PFSK-1 (cell line): ENCODE measurements around the gene ARPC5. TPM values are rescaled to one million over a fixed set of nuclear protein-coding genes. Genes with fewer than 3 reads are reported as not detected.

Source experiments
- FOXP2 ChIP-seq: optimal IDR thresholded peaks from 2 replicates; pipeline ENCODE3; 2011; ENCODE audit warnings: borderline replicate concordance, control low read depth, inconsistent platforms; ENCODE audit not compliant: insufficient read depth; ENCODE audit errors: extremely low read length, extremely low read depth
- POLR2AphosphoS5 ChIP-seq: IDR thresholded peaks from 2 replicates; pipeline ENCODE4 v1.6.1; 2012; ENCODE audit warnings: low read depth, mild to moderate bottlenecking, control low read depth, low read length, moderate library complexity
- SIN3A ChIP-seq: IDR thresholded peaks from 2 replicates; pipeline ENCODE4 v1.6.1; 2012; ENCODE audit warnings: mild to moderate bottlenecking, low read length, moderate library complexity, borderline replicate concordance; ENCODE audit not compliant: insufficient read depth
- TAF1 ChIP-seq: IDR thresholded peaks from 2 replicates; pipeline ENCODE4 v1.6.1; 2012; ENCODE audit warnings: low read length, control low read depth, borderline replicate concordance; ENCODE audit not compliant: insufficient read depth
- polyA plus RNA-seq: library from polyadenylated mRNA; unstranded; fragments of >200 nt; gene quantifications from one replicate; pipeline ENCODE4 v1.2.1, GENCODE V29; 2012; ENCODE audit warnings: low read depth, missing spikeins; ENCODE audit not compliant: insufficient read length
- TF ChIP-seq, protein P1 (sequence below), 2 experiments: IDR thresholded peaks; 2 replicates each; pipeline versions ENCODE4 v1.6.1 to v1.8.0; 2011 to 2012; ENCODE audit warnings: low read depth in 2 of 2, low read length in 2 of 2, control low read depth in 1 of 2, inconsistent platforms in 1 of 2, mild to moderate bottlenecking in 1 of 2, moderate library complexity in 1 of 2; ENCODE audit not compliant: insufficient read depth in 1 of 2

The ARPC5 gene
- 91.1 TPM for polyA plus RNA-seq

DNA sequence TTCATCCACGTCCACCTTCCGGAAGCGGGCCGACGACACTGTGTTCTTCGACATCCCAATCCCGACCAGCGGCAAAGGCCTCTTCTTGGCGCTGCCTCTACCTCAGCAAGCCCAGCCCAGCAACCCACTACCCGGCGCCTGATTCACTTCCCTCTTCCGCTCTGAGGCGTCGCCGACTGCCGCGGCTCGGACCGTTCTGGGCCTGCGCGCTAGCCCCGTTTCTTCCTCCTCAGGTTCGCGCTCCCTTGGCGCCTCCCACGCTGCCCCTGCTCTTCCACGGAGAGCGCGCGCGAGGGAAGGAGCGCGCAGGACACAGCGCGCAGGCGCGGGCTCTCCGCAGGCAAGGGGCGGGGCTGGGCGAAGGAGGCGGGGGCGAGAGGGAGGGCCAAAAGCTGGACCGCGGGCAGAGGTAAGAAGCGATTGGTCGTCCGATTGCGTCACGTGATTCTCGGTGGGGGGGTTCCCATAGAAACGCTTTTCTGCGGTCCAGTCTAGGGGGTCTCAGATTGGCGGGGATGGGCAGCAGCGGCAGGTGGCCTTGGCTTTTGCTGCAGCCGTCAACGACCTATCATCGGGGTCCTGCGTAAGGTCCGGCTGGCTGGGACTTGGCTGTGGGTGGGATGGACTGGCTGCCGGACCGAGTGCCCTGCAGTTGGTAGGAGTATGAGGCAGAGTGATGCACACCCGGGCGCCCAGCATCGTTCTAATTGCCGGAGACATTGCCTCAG lies at the start of gene ARPC5:
TSS of gene ARPC5 (minus strand) at position 178 of the 728 bp plus-strand sequence. CDS start at position 54, 124 bp downstream.
- TF ChIP-seq, protein P1, sequence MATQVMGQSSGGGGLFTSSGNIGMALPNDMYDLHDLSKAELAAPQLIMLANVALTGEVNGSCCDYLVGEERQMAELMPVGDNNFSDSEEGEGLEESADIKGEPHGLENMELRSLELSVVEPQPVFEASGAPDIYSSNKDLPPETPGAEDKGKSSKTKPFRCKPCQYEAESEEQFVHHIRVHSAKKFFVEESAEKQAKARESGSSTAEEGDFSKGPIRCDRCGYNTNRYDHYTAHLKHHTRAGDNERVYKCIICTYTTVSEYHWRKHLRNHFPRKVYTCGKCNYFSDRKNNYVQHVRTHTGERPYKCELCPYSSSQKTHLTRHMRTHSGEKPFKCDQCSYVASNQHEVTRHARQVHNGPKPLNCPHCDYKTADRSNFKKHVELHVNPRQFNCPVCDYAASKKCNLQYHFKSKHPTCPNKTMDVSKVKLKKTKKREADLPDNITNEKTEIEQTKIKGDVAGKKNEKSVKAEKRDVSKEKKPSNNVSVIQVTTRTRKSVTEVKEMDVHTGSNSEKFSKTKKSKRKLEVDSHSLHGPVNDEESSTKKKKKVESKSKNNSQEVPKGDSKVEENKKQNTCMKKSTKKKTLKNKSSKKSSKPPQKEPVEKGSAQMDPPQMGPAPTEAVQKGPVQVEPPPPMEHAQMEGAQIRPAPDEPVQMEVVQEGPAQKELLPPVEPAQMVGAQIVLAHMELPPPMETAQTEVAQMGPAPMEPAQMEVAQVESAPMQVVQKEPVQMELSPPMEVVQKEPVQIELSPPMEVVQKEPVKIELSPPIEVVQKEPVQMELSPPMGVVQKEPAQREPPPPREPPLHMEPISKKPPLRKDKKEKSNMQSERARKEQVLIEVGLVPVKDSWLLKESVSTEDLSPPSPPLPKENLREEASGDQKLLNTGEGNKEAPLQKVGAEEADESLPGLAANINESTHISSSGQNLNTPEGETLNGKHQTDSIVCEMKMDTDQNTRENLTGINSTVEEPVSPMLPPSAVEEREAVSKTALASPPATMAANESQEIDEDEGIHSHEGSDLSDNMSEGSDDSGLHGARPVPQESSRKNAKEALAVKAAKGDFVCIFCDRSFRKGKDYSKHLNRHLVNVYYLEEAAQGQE (IDR thresholded peaks at IDR 0.05; ENCODE audit: insufficient read depth in 1 of 2, low read depth in 2 of 2, low read length in 2 of 2), result no peak
- peak; percentile 67; the same call in 1 of the 2 replicates for TF ChIP-seq TAF1
- TF ChIP-seq FOXP2, result peak; percentile 76
- TF ChIP-seq POLR2AphosphoS5, result peak; percentile 85
- peak; percentile 65; the same call in 1 of the 2 replicates for TF ChIP-seq SIN3A

DNA sequence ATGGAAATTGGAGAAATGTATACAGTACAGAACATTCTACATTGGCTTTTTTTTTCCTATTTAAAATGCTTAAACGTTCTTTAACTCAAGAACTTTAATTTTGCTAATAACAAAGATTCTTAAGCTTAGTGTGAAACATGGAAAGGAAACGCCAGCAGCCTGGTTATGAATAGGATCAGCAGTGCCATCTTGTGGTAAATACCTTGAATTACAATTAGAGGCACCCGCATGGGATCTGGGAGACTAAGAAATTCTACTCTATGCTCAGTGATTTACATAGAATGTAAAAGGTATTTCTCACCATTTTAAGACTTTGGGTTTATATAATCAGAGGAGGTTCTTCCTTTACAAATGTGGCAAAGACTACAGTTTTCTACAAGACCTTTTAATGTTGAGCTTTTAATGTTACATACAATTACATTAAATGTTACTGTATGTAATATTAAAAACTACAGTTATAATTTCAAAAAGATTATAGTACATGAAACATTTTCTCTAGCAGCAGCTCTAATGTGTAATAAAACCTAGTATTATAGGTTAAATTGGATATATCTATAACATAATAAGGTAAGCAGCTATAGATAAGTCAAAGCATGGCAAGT lies 49.6 kb upstream of the ARPC5 start:
- no peak for TF ChIP-seq POLR2AphosphoS5

DNA sequence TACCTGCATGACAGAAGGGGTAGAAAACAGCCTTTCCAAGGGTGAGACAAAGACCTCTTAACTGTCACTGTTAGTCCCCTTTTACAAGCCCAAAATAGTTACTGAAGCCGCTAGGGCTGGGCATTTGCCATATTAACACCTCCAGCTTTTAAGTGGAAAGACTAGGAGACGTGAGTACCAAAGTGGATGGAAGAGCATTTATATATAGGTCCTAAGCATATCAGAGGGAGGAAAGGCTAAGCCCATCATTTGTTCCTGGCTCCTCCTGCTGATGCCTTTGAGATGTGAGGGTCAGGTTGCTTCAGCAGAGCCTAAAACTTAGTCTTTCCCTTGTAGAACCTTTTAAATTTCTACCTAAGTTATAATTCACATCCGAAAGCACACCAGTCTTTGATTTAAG lies 43.2 kb upstream of the ARPC5 start:
- TF ChIP-seq TAF1 (no peak), SIN3A (no peak), POLR2AphosphoS5 (no peak), FOXP2 (no peak)
- TF ChIP-seq, protein P1 (IDR thresholded peaks at IDR 0.05; ENCODE audit: insufficient read depth in 1 of 2, low read depth in 2 of 2, low read length in 2 of 2), result no peak

DNA sequence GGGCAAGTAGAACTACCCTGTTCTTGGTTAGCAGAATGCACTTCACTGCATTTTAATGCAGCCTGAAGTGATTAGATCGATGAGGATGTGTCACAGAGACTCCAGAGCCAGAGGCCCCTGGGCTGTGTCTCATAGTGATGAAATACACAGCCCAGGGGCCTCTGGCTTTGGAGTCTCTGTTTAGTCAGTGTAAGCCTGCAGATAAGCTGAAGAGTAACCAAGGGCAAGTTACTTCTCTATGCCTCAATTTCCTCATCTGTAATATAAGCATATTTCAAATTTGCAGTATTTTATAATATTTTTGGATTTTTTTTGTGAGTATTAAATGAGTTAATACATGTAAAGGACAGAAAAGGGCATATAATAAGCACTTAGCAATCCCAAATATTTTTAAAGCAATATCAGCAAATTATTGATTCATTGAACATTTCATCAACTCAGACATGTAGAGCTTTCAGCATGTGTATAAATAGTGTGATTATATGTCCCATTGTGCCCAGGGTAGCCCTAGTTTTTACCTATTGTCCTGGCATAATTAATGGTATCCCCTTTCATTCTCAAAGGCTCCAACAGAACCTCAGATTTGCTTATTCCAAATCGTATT lies 41.1 kb upstream of the ARPC5 start:
- TF ChIP-seq, protein P1 (IDR thresholded peaks at IDR 0.05; ENCODE audit: insufficient read depth in 1 of 2, low read depth in 2 of 2, low read length in 2 of 2), result no peak
- no peak for TF ChIP-seq SIN3A

DNA sequence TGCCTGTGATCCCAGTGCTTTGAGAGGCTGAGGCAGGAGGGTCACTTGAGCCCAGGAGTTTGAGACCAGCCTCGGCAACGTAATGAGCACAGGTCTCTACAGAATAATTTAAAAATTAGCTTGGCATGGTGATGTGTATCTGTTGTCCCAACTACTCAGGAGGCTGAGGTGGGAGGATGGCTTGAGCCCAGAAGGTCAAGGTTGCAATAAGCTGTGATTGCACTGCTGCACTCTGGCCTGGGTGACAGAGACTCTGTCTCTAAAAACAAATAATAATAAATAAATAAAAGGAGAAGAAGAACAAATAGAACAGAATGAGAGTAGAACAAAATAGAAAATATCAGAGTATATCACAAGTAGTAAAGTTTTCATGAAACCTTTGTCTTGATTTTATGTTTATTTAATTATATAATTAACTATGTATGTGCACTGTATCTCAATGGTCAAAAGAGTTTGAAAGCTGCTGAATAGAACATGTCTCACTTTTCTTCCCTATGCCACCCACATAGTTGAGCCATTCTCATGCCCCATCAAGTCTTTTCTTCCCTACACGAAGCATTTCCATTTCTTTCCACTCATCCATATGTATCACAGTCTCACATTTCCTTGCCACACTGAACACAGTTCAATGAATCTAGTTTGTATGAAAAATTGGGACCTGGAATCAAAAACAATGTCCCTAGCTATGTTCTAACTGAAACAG lies 40.5 kb upstream of the ARPC5 start:
- TF ChIP-seq FOXP2 (no peak), TAF1 (no peak), SIN3A (no peak), POLR2AphosphoS5 (no peak)
- TF ChIP-seq, protein P1 (IDR thresholded peaks at IDR 0.05; ENCODE audit: insufficient read depth in 1 of 2, low read depth in 2 of 2, low read length in 2 of 2), result no peak
